CD4-positive, alpha-beta T cell treated with Interleukin-4 for 4 hours (primary cell): Measurements from ENCODE around the gene NME2.
A peak's percentile ranks its signal among the peaks of the same experiment; 100 is the strongest.
"Not testable (repeated sequence)": the region's sequence is repeated elsewhere in the genome, so short reads cannot be mapped to it uniquely, and the experiment has no call there.

Experiments used
- DNase-seq: peaks from one replicate; pipeline ENCODE4 v3.0.0-alpha.2; 2020

The NME2 gene

DNA sequence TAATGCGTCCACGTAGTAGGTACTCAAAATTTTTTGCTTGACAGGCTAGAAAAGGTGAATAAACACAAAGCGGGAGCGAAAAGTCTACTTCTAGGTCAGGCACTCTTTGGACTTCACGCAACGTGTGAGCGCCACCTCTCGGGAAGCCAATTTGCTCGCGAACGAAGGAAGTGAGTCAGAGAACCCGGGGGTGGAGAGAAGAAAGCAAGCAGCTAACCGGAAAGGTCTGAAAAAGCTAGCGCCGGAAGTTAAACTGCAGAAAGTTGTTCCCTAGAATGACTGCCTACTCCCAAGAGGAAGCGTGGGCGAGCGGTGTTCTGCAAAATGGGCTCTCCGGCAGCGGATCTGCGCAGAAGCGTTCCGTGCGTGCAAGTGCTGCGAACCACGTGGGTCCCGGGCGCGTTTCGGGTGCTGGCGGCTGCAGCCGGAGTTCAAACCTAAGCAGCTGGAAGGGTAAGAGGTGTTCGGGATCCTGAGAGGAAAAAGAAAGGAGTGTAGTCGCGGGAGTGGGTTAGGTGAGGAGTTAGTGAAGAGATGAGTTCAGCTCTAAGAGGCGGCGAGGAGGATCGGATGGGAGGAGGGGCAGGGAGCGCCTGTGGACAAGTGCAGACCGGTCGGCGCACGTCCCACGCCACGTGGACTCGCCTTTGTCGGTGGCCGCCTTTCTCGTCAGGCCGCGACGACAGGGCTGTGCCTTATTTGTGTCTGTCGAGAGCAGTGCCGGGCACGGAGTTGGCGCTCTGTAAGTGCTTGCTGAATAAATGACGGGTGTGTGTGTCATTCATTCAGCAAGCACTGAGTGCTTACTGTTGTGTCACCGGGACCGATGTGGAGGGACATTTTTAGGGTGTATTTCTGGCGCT lies 12.8 kb upstream of the NME2 start, which contains the start of gene NME1:
Gene NME1, plus strand, starts transcription at position 350 of the 863 bp plus-strand sequence. CDS start 2,096 bp downstream, outside the sequence.
- peak; percentile 99 for DNase-seq

GRCh38 chr17:51154176-51154575 lies 12.0 kb upstream of the NME2 start:
- DNase-seq = no peak

GRCh38 chr17:51155416-51155815 lies 10.8 kb upstream of the NME2 start:
- no peak for DNase-seq

GRCh38 chr17:51159604-51160003 lies 6.6 kb upstream of the NME2 start:
- no peak for DNase-seq

DNA sequence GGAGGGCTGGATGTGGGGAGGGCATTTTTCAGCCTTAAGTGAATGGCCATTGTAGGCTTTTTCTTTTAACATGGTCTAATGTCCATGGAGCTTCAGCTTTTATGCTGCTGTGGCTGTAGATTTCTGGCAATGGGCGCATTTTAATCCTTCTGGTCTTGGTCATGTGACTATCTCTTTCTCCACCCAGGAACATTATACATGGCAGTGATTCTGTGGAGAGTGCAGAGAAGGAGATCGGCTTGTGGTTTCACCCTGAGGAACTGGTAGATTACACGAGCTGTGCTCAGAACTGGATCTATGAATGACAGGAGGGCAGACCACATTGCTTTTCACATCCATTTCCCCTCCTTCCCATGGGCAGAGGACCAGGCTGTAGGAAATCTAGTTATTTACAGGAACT lies 4.7 kb upstream of the NME2 start:
- no peak for DNase-seq

- no peak for DNase-seq
Observed at GRCh38 chr17:51164911-51165679, 1.1 kb upstream of the NME2 start.

DNA sequence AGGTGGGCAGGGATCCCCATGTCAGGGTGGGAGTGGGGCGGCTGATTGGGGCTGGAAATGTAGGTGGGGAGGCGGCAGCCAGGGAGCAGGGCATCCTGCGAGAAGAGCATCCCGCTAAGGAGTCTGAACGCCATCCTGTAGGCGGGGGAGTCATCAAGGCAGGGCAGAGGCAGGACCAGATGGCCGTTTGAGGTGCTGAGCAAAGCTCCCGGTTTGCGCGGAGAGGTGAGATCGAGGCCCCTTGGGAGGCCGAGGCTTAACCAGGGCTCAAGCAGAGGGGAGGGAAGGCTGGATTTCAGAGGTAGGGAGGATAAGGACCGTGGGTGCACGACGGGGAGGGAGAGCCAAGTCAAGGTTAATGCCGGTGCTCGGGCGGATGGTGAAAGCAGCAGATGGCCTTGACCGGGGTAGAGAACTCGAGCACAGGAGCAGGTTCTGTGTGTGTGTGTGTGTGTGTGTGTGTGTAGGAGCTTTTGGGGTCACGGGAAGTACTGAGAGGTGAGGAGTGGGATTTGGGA lies 472 bp upstream of the NME2 start:
- DNase-seq = no peak

DNA sequence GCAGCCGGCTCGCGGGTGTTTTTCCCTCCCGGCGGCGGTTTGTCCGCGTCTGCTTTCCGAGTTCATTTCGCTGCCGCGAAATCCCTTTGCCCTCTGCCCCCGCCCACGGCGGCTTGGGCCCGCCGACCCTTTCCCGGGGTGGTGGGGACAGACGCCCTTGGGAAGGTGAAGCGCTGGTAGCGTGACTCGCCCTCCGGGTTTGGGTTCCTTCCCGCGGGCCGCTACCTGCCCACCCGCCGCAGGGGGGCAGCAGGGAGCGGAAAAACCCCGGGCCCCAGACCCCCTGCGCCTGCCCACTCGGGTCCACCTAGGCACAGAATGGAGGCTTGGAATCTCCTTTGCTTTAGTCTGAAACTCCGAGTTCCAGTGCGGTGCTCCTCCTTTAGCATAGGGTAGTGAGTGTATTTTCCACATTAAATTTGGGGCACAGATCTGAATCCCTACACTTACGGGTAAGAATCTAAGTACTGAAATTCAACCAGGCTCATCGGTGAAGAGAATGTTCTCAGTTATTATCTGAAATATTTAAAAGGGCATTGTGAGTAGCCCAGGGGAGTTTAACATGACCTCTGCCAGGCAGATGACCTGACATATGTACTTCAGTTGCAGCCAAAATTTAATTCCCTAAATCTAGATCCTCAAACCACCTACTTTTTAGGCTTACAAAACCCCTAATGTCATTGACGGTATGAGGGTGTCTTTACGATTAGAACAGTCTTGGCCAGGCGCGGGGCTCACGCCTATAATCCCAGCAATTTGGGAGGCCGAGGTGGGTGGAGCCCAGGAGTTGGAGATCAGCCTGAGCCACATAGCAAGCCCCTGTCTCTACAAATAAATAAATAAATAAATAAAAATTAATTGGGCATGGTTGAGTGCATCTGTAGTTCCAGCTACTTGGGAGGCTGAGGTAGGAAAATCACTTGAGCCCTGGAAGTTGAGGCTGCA lies 1.0 kb downstream of the NME2 start:
- DNase-seq = peak; percentile 47

- DNase-seq = no peak
Observed at GRCh38 chr17:51169340-51169739, 3.1 kb downstream of the NME2 start.

GRCh38 chr17:51170736-51171135 lies 4.5 kb downstream of the NME2 start:
- no peak for DNase-seq

DNA sequence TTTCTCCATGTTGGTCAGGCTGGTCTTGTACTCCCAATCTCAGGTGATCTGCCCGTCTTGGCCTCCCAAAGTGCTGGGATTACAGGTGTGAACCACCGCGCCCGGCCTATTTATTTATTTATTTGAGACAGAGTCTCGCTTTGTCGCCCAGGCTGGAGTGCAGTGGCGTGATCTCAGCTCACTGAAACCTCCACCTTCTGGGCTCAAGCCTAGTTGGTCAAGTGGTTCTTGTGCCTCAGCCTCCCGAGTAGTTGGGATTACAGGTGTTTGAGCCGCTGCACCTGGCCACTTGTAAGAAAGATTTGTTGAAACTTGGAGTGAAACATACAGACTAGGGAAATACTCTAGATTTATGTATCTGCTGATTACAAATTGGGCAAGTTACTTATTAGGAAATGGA lies 5.8 kb downstream of the NME2 start:
- DNase-seq = not testable (repeated sequence)

GRCh38 chr17:51180486-51180885 lies 14.3 kb downstream of the NME2 start:
- DNase-seq = no peak

- no peak for DNase-seq
Observed at GRCh38 chr17:51184124-51184523, 17.9 kb downstream of the NME2 start.

DNA sequence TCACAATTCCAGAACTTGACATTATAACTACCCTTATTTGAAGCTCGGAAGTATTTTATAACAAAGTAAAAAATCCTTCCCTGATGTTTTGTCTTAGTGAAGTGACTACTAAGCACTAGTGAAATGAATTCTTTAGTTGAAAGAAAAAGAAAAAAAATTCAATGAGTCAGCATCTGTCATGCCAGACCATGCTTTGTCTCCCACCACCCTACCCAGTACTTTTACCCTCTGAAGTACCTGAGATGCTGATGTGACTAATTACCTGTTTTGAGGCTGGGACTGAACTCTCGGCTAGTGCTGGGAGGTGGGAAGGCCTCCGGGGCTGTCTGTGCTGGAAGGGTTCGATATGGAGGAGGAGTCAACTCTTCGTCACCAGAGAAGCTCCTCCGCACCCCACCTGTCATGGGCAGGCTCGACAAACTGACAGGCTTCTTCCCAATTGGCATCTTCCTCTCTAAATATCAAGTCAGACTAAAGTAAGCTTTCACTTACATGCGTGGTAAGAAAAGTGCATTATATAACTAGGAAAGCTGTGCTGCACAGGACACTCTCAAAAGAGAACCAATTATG lies 19.6 kb downstream of the NME2 start:
- no peak for DNase-seq

GRCh38 chr17:51188271-51188833 lies 22.1 kb downstream of the NME2 start:
- no peak for DNase-seq

GRCh38 chr17:51189162-51189561 lies 23.0 kb downstream of the NME2 start:
- no peak for DNase-seq

- DNase-seq = no peak
Observed at GRCh38 chr17:51189628-51190027, 23.4 kb downstream of the NME2 start.

DNA sequence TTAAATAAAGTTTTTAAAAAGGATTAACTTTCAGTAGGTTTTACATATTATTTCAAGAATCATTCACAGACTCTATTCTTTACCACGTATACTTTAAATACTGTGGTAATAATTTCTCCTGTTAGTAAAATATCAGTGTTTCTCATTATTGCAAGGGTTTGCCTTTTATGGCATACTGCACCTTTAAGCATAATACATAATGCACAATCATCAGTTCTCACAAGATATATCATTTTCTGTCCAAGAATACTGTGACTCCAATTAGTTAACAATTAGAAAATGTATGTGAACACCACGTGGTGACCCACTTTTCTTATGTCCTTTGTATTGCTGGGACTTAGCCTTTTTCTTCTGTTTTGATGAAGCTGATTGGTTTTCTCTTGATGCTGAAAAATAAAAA lies 25.7 kb downstream of the NME2 start:
- DNase-seq = no peak

- DNase-seq = no peak
Observed at GRCh38 chr17:51197754-51198153, 31.5 kb downstream of the NME2 start.

GRCh38 chr17:51200295-51200694 lies 34.1 kb downstream of the NME2 start:
- DNase-seq = peak; percentile 28

DNA sequence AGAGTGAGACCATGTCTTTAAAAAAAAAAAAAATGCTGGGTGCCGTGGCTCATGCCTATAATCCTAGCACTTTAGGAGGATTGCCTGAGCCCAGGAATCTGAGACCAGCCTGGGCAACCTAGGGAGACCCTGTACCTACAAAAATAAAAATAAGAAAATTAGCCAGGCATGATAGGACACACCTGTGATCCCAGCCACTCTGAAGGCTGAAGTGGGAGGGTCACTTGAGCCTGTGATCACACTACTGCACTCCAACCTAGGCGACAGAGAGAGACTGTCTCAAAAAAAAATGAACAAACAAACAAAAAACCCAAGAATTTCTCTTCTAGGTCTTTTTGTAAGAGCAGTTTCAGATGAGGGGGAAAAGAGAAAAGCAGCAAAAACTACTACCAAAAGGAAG lies 34.6 kb downstream of the NME2 start:
- no peak for DNase-seq

DNA sequence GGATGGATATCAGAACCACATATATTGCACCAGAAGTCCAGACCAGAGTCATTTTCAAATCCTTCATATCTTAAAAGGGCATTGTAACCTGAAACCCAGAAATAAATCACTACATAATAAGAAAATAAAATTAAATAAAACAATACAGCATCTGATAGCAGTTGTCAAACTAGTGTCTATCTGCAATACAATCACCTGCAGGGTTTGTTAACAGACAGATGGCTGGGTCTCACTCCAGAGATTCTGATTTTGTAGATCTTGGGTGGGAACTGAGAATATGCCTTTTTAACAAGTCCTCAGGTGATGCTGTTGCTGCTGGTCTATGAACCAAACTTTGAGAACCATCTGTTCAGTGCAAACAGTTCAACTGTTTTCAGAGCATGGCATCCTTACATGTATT lies 37.6 kb downstream of the NME2 start:
- DNase-seq = no peak
